OCI-LY7 (cell line): ENCODE measurements around the gene CALM1. TPM values are rescaled to one million over a fixed set of nuclear protein-coding genes. Genes with fewer than 3 reads are reported as not detected.

Experiments used
- BruUV-seq: library from RNA; stranded (reverse); fragments of 400-500 nt; replicated peaks from 2 replicates; lab custom pipeline; 2021; lab: Mats Ljungman, UMichigan
- CTCF ChIA-PET: fragments of 300-600 bp; sonication (Branson Sonifier 250); formaldehyde crosslinking; loops from one replicate; lab custom pipeline; 2022; ENCODE audit warnings: antibody characterized with exemption; ENCODE audit not compliant: unreplicated experiment; lab: Charles Lee
- POLR2A ChIA-PET: fragments of 300-600 bp; sonication (Branson Sonifier 250); formaldehyde crosslinking; loops from one replicate; lab custom pipeline; 2022; ENCODE audit warnings: antibody characterized with exemption; lab: Charles Lee
- DNase-seq: peaks from one replicate; pipeline ENCODE4 v3.0.0-alpha.2; 2015; ENCODE audit warnings: low spot score
- H2AFZ ChIP-seq: fragments of 200-600 bp; sonication (generic), shearing (Covaris generic); 2 replicates; pipeline ENCODE4 v1.6.1; 2014; ENCODE audit warnings: mild to moderate bottlenecking, antibody characterized with exemption, low read length, moderate library complexity
- H3K27ac ChIP-seq: fragments of 200-600 bp; sonication (generic); 2 replicates; pipeline ENCODE4 v1.5.1; 2014; ENCODE audit warnings: mixed run types, low read depth, mild to moderate bottlenecking, moderate library complexity, low read length, inconsistent platforms; ENCODE audit not compliant: poor library complexity, severe bottlenecking
- H3K36me3 ChIP-seq: fragments of 200-600 bp; sonication (generic); 2 replicates; pipeline ENCODE4 v1.6.1; 2014; ENCODE audit warnings: mild to moderate bottlenecking, antibody characterized with exemption, low read length, moderate library complexity, mixed read lengths; ENCODE audit not compliant: insufficient read depth
- H3K4me1 ChIP-seq: fragments of 200-600 bp; sonication (generic); 2 replicates; pipeline ENCODE4 v1.5.1; 2014; ENCODE audit warnings: mild to moderate bottlenecking, low read length; ENCODE audit not compliant: insufficient read depth, poor library complexity, severe bottlenecking
- H3K4me2 ChIP-seq: fragments of 200-600 bp; sonication (generic); 2 replicates; pipeline ENCODE4 v1.6.1; 2014; ENCODE audit warnings: mild to moderate bottlenecking, low read length
- H3K4me3 ChIP-seq: fragments of 200-600 bp; sonication (generic); 2 replicates; pipeline ENCODE4 v1.5.1; 2014; ENCODE audit warnings: mild to moderate bottlenecking, low read depth, low read length; ENCODE audit not compliant: poor library complexity, severe bottlenecking
- H3K79me2 ChIP-seq: fragments of 200-600 bp; sonication (generic); 2 replicates; pipeline ENCODE4 v1.6.1; 2016; ENCODE audit warnings: low read depth, mild to moderate bottlenecking, low read length, moderate library complexity, mixed read lengths; ENCODE audit not compliant: insufficient read depth
- H3K9me2 ChIP-seq: fragments of 200-600 bp; sonication (generic); 2 replicates; pipeline ENCODE4 v1.6.1; 2016; ENCODE audit warnings: mild to moderate bottlenecking, low read length, mixed read lengths; ENCODE audit not compliant: insufficient read depth
- H3K9me3 ChIP-seq: fragments of 200-600 bp; sonication (generic); 2 replicates; pipeline ENCODE4 v1.6.1; 2014; ENCODE audit warnings: mild to moderate bottlenecking, mixed run types, low read length, mixed read lengths
- H4K20me1 ChIP-seq: fragments of 200-600 bp; sonication (generic); 2 replicates; pipeline ENCODE4 v1.6.1; 2014; ENCODE audit warnings: mild to moderate bottlenecking, antibody characterized with exemption, low read length, moderate library complexity, mixed read lengths; ENCODE audit not compliant: insufficient read depth
- EZH2phosphoT487 ChIP-seq: fragments of 200-600 bp; sonication (generic); IDR thresholded peaks from 2 replicates; pipeline ENCODE4 v1.6.1; 2018; ENCODE audit warnings: low read depth, borderline replicate concordance, mild to moderate bottlenecking, mixed run types, antibody characterized with exemption, low read length, moderate library complexity, mixed read lengths
- intact Hi-C: fragments of 100-400 bp; cut with micrococcal nuclease; formaldehyde crosslinking; loops from one replicate; pipeline ENCODE4 v1.10.0; 2022; ENCODE audit not compliant: unreplicated experiment
- total RNA-seq, 2 experiments: library from RNA; depleted of rRNA in 1 of 2; stranded (reverse); fragments of >200 nt in 1 of 2; shearing (Covaris generic) in 1 of 2; gene quantifications; 2 replicates each; pipeline ENCODE4 v1.2.3, GENCODE V29; 2014 to 2022
- TF ChIP-seq, protein P1 (sequence below): fragments of 200-600 bp; sonication (generic); conservative IDR thresholded peaks from 2 replicates; pipeline ENCODE4 v1.5.1; 2014; ENCODE audit warnings: mild to moderate bottlenecking, antibody characterized with exemption, low read length, moderate library complexity, mixed read lengths

The CALM1 gene
- total RNA-seq, 2 experiments from 2014 or later: 282 to 311 TPM

DNA sequence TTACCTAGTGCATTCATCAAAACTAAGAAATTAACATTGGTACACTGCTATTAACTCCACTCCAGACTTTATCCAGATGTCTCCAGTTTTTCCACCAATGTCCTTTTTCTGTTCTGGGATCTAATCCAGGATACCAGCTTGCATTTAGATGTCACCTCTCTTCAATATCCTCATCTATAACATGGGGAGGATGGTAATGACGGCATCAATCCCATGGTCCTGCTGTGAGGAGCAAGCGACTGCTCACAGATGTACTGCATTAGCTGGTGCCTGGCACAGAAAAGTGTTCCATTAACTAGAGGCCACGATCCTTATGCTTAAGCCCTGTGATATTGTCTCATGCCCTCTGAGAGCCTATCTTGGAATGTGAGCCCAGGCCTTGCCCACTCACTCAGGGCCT, 53.8 kb downstream of the CALM1 start:
- BruUV-seq: no TSS peak
- no peaks in the 10 kb centered on the region for H3K4me1 ChIP-seq
- no peaks in the 10 kb centered on the region for H3K9me2 ChIP-seq
- H3K79me2 ChIP-seq: no peaks in the 10 kb centered on the region
- H4K20me1 ChIP-seq: no peaks in the 10 kb centered on the region
- H3K4me3 ChIP-seq: no peak overlapping the region
- ChIA-PET CTCF (no interaction called here), POLR2A (no interaction called here)
- H3K27ac ChIP-seq: no peak overlapping the region
- intact Hi-C loops: no loop called here
- TF ChIP-seq, protein P1, sequence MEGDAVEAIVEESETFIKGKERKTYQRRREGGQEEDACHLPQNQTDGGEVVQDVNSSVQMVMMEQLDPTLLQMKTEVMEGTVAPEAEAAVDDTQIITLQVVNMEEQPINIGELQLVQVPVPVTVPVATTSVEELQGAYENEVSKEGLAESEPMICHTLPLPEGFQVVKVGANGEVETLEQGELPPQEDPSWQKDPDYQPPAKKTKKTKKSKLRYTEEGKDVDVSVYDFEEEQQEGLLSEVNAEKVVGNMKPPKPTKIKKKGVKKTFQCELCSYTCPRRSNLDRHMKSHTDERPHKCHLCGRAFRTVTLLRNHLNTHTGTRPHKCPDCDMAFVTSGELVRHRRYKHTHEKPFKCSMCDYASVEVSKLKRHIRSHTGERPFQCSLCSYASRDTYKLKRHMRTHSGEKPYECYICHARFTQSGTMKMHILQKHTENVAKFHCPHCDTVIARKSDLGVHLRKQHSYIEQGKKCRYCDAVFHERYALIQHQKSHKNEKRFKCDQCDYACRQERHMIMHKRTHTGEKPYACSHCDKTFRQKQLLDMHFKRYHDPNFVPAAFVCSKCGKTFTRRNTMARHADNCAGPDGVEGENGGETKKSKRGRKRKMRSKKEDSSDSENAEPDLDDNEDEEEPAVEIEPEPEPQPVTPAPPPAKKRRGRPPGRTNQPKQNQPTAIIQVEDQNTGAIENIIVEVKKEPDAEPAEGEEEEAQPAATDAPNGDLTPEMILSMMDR: no peak
- no peak for TF ChIP-seq EZH2phosphoT487
- H3K9me3 ChIP-seq: no peaks in the 10 kb centered on the region
- no peaks in the 10 kb centered on the region for H3K36me3 ChIP-seq
- no peak overlapping the region for H2AFZ ChIP-seq
- H3K4me2 ChIP-seq: no peak overlapping the region
- DNase-seq: no peak

GRCh38 chr14:90451443-90451842, 54.6 kb downstream of the CALM1 start:
- H3K9me3 ChIP-seq: no peaks in the 10 kb centered on the region
- H3K4me2 ChIP-seq: no peak overlapping the region
- no peak overlapping the region for H3K27ac ChIP-seq
- H3K9me2 ChIP-seq: no peaks in the 10 kb centered on the region
- DNase-seq: no peak
- no peaks in the 10 kb centered on the region for H3K4me1 ChIP-seq
- H3K4me3 ChIP-seq: no peak overlapping the region
- POLR2A ChIA-PET: no interaction called here
- no peak overlapping the region for H2AFZ ChIP-seq
- TF ChIP-seq EZH2phosphoT487: no peak
- TF ChIP-seq, protein P1: no peak
- no TSS peak for BruUV-seq
- intact Hi-C loops: no loop called here
- no peaks in the 10 kb centered on the region for H3K79me2 ChIP-seq
- no peaks in the 10 kb centered on the region for H4K20me1 ChIP-seq
- CTCF ChIA-PET: no interaction called here
- H3K36me3 ChIP-seq: no peaks in the 10 kb centered on the region

DNA sequence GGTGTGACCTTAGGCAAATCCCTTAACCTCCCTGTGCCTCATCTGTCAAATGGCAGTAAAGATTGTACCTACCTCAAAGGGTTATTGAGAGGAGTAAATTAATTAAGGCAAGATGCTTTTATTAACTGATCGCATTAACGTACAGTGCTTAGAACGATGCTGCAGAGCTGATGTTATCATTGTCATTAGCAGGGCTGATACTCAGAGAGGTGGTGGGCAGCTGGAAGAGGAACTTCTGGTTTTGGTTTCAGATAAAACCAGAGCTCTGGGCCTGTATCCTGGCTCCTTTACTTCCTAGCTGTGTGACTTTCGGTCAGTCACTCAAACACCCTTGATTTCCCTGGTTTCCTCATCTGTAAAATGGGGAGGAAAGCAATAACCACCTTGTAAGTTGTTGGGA, 55.1 kb downstream of the CALM1 start:
- POLR2A ChIA-PET: interaction anchor here (0.5 kb wide), 1 partner anchor 14 kb away, joined by 4 read pairs; no protein-coding TSS in a partner anchor
- CTCF ChIA-PET: no interaction called here
- Histone ChIP-seq H3K9me3 (no peaks in the 10 kb centered on the region), H3K27ac (no peak overlapping the region), H2AFZ (no peak overlapping the region), H3K79me2 (no peaks in the 10 kb centered on the region), H4K20me1 (no peaks in the 10 kb centered on the region), H3K36me3 (no peaks in the 10 kb centered on the region), H3K4me2 (no peak overlapping the region), H3K9me2 (no peaks in the 10 kb centered on the region), H3K4me3 (no peak overlapping the region), H3K4me1 (no peaks in the 10 kb centered on the region)
- BruUV-seq: no TSS peak
- no peak for TF ChIP-seq EZH2phosphoT487
- TF ChIP-seq, protein P1: no peak
- intact Hi-C loops: no loop called here
- DNase-seq: no peak
